Aorta (tissue), 5 donors: ENCODE measurements around the gene AIF1. TPM values are rescaled to one million over a fixed set of nuclear protein-coding genes. Genes with fewer than 3 reads are reported as not detected.

ENCODE experiments used
- ATAC-seq: fragments of 200-7000 bp; cut with Tn5 transposase; one replicate; pipeline ENCODE4 v1.9.1; 2022; ENCODE audit warnings: moderate library complexity; ENCODE audit not compliant: low FRiP score
- DNase-seq, 2 donors: peaks; one replicate each; pipeline ENCODE4 v3.0.0-alpha.2; 2020
- H3K27ac ChIP-seq, 2 donors: one replicate each; pipeline ENCODE4 v1.5.1; 2013; ENCODE audit warnings: low read length in 2 of 2, mild to moderate bottlenecking in 2 of 2, moderate library complexity in 2 of 2, control low read depth in 1 of 2, inconsistent platforms in 1 of 2, low read depth in 1 of 2
- H3K27me3 ChIP-seq, 2 donors: one replicate each; pipeline ENCODE4 v1.6.1; 2013; ENCODE audit warnings: control low read depth in 1 of 2, low read length in 1 of 2, mild to moderate bottlenecking in 1 of 2, moderate library complexity in 1 of 2; ENCODE audit not compliant: insufficient read depth in 2 of 2, control insufficient read depth in 1 of 2
- H3K36me3 ChIP-seq, 2 donors: one replicate each; pipeline ENCODE4 v1.6.1; 2013; ENCODE audit warnings: control low read depth in 1 of 2, low read length in 1 of 2, mild to moderate bottlenecking in 1 of 2; ENCODE audit not compliant: insufficient read depth in 2 of 2, control insufficient read depth in 1 of 2
- H3K4me1 ChIP-seq, 2 donors: one replicate each; pipeline ENCODE4 v1.6.1; 2013; ENCODE audit warnings: low read length in 2 of 2, control low read depth in 1 of 2, mild to moderate bottlenecking in 1 of 2, moderate library complexity in 1 of 2; ENCODE audit not compliant: insufficient read depth in 2 of 2, control insufficient read depth in 1 of 2
- H3K4me3 ChIP-seq, 2 donors: one replicate each; pipeline ENCODE4 v1.5.1; 2013; ENCODE audit warnings: low read length in 2 of 2, control low read depth in 1 of 2, mild to moderate bottlenecking in 1 of 2
- H3K9me3 ChIP-seq: one replicate; pipeline ENCODE4 v1.6.1; 2013; ENCODE audit warnings: mild to moderate bottlenecking, low read length; ENCODE audit not compliant: control insufficient read depth
- WGBS, 2 donors: extraction: QIAGEN DNeasy Blood & Tissue Kit; methylation state at CpG; one replicate each; pipeline ENCODE4 v1.1.7; 2013; 5-methylcytosine and 5-hydroxymethylcytosine counted together
- intact Hi-C, 2 donors: fragments of 100-400 bp; cut with DNase I; formaldehyde crosslinking; loops; one replicate each; pipeline versions ENCODE4 v1.14.2 to v1.15.0; 2022
- polyA plus RNA-seq, 2 donors: library from polyadenylated mRNA; stranded (reverse); fragments of 200-250 nt; gene quantifications; one replicate each; pipeline ENCODE4 v1.2.3, GENCODE V29; 2013
- total RNA-seq, 2 donors: library from RNA; stranded (reverse); fragmentation: NEBNext Ultra II Directional; extraction: Animal tissue kit (Norgen Biotek cat#: 25700); gene quantifications; one replicate each; pipeline ENCODE4 v1.2.1, GENCODE V29; 2021
- donor health status: healthy with polysubstance abuse.
- donor health status: Bipolar disorder and iron deficiency.
- donor health status: DM: no; HTN: no; CAD: no.
- donor health status: DM: no; HTN: no; CAD: no.
- donor health status: DM: yes; HTN: yes; CAD: no.

The AIF1 gene
- total and polyA plus RNA-seq, 4 donors: 32.6 to 166 (median 53.3) TPM

DNA sequence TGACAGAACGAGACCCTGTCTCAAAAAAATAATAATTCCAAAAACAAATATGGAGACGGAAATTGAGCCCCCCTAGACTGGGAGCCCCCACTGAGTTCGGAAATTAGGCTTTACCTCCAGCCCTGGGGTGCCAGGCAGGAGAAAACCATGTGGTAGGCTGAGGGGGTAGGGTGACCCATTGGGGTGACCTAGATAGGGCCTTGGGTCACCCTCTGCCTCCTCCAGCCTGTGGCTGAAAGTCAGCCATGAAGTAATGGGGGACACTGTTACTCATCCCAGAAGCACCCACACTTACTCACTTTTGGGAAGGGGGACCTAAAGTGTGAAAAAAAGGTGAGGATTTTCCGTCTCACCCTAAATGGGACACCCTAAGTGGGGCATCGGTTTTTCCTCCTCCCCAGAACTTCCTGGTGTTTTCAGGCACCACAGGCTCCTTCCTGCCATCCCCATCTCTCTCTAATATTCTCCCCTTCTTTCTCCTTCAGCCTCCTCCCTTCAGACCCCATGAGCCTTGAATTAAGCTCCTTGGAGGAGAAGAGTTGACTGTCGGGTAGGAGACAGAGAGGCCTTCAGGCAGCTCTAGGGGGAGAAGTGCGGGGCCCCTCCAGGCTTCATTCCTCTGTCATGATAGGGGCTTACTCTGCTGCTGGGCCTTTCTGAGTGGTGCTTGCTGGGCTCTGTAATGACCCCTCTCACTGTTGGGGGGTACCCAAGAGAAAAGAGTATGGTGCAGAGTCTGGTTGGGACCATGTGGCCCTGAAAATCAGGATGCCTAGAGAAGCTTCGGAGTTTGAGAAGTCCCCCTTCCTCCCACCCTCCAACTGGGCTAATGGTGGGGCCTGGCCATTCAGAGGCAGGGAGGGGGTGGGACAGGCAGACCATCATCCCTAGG is 35.2 kb upstream of the AIF1 start:
- ATAC-seq: no peak
- Histone ChIP-seq H3K36me3 (no peaks in the 10 kb centered on the region), H3K27ac (no peak overlapping the region), H3K4me1 (no peaks in the 10 kb centered on the region), H3K9me3 (no peaks in the 10 kb centered on the region), H3K27me3 (no peaks in the 10 kb centered on the region), H3K4me3 (no peak overlapping the region)
- WGBS, 2 donors: 95 to 97% methylated on average over 8 of the region's 8 CpGs
- intact Hi-C loops: loop anchor here (2.0 kb wide), 2 partner anchors 19 to 33 kb away; partner anchors contain the start of genes ATP6V1G2 (in 2 of the 2) and NFKBIL1 (in 2 of the 2)
- DNase-seq: no peak

DNA sequence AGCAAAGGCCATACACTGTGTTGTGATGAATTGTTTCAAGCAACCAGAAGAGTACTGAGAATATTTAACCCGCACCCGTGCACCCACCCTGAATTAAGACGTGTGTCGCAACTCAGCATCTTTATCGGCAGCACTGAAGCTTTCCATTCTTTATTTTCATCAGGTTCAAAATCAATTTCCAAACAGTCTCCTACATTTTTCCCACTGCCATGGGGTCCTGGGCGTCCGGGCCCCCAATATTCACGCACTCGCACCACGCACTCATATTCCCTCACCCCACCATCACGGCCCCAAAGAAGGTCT is 34.6 kb upstream of the AIF1 start:
- no peak for ATAC-seq
- Histone ChIP-seq H3K9me3 (no peaks in the 10 kb centered on the region), H3K4me3 (peak overlapping the region in 1 of 2 donors; percentile 32), H3K27ac (no peak overlapping the region), H3K36me3 (no peaks in the 10 kb centered on the region), H3K27me3 (no peaks in the 10 kb centered on the region), H3K4me1 (no peaks in the 10 kb centered on the region)
- no peak for DNase-seq
- WGBS, 2 donors: 39 to 40% methylated on average over 11 of the region's 11 CpGs
- intact Hi-C loops: loop anchor here (2.0 kb wide), 2 partner anchors 18 to 34 kb away; partner anchors contain the start of genes ATP6V1G2 (in 2 of the 2) and NFKBIL1 (in 2 of the 2)

DNA sequence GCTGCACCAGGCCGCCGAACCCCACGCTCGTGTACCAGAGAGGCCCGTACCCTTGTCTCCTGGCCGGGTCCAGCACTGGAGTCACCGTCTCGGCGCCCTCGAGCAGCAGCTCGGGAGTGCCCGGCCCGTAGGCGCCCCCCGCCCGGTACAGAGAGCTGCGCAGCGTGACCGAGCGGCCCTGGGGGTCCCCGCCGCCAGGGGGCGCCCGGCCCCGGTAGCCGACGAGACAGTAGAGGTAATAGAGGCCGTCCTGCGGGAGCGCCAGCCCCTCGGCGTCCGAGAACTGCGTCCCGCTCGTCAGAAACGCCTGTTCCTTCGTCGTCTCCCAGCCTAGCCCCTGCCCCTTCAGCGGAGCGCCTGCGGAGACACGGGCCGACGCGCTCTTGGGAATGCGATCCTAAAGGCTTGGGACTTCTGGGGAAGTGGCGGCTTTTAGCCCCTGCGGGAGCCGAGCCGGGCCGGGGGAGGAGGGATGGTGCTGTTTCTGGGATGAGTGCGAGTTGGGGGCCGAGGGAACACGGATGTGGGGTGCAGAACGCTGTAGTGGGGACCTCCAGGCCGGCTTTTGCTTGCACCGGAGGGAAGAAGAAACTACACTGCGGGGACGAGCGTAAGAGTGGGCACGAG is 34.1 kb upstream of the AIF1 start:
- ATAC-seq (peak; percentile 96), DNase-seq (peak; percentile 92 to 97)
- intact Hi-C loops: loop anchor here (2.0 kb wide), 2 partner anchors 18 to 34 kb away; partner anchors contain the start of genes ATP6V1G2 (in 2 of the 2) and NFKBIL1 (in 2 of the 2)
- no peaks in the 10 kb centered on the region for H3K4me1 ChIP-seq
- no peaks in the 10 kb centered on the region for H3K27me3 ChIP-seq
- WGBS, 2 donors: 1% methylated on average over 62 of the region's 62 CpGs
- H3K4me3 ChIP-seq: peak overlapping the region; percentile 20 to 32
- peak overlapping the region in 1 of 2 donors; percentile 7 for H3K27ac ChIP-seq
- no peaks in the 10 kb centered on the region for H3K36me3 ChIP-seq
- H3K9me3 ChIP-seq: no peaks in the 10 kb centered on the region

DNA sequence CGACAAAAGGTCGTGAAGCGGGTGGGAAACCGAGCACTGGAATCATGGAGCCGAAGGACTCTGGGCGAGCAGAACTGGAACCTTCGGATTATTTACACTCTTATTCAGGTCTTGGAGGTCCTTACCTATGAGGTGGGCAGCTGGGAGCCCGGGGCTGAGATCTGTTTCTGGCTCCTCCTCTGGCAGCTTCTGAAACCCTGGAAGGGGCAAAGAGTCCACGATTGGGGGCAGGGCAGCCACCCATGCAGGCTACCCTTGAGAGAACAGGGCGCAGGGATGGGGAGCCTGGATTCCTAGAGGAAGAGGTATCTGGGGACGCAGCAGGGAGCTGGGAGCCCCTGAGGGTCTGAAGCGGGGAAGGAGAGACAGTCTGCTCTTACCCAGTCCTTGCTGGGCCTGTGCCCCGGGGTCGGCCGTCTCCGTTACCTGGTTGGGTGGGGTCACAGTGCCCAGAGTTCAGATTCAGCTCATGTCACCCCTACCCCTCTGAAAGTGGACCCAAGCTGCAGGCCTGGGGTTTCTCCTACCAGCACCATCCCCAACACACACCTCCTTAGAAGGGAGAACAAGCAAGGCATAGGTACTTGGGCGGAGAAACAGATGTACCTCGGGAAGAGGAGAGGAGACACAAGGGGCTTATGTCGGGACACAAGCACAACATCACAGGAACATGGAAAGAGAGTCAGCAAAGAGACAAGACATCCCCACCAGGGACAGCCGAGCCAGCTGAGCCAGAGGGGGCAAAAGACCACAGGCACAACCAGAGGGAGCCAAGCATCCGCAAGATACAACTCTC is 33.4 kb upstream of the AIF1 start:
- no peaks in the 10 kb centered on the region for H3K36me3 ChIP-seq
- peak overlapping the region; percentile 20 to 32 for H3K4me3 ChIP-seq
- H3K27ac ChIP-seq: peak overlapping the region in 1 of 2 donors; percentile 7
- DNase-seq: peak in 1 of 2 donors; percentile 77
- no peaks in the 10 kb centered on the region for H3K27me3 ChIP-seq
- peak; percentile 4 for ATAC-seq
- H3K9me3 ChIP-seq: no peaks in the 10 kb centered on the region
- WGBS, 2 donors: 28% methylated on average over 21 of the region's 21 CpGs
- no peaks in the 10 kb centered on the region for H3K4me1 ChIP-seq
- intact Hi-C loops: loop anchor here (2.0 kb wide), 2 partner anchors 17 to 35 kb away; partner anchors contain the start of genes ATP6V1G2 (in 2 of the 2) and NFKBIL1 (in 2 of the 2)

DNA sequence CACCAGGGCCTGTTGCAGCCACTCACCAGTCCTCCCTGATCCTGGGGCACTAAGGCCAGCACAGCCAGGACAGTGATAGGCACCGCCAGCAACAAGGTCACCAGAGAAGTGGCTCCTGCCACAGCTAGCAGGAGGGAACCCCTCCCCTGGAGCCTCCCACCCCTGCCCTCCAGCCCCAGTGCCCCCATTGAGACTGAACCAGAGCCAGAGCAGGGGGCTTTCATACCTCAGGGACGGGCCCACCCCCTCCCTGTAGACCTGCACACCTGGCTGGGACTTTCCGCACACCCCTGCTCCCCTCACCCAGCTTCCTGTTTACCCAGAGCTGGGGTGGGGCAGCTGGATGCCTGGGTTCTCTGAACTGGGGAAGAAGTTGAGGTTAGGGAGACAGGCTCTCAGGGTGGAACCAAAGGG is 32.8 kb upstream of the AIF1 start, which contains the start of gene LTB:
Gene LTB, minus strand, starts transcription at position 195 of the 414 bp plus-strand sequence. Its CDS starts 7 bp downstream, at position 188.
- no peak for DNase-seq
- peak within 1 kb of the TSS; percentile 20 to 32 for H3K4me3 ChIP-seq
- no peaks in the 10 kb centered on the region for H3K36me3 ChIP-seq
- H3K27ac ChIP-seq: peak within 1 kb of the TSS in 1 of 2 donors; percentile 7
- no peaks in the 10 kb centered on the region for H3K4me1 ChIP-seq
- intact Hi-C loops: no loop called here
- H3K9me3 ChIP-seq: no peaks in the 10 kb centered on the region
- 81 to 86% methylated on average over 3 of the region's 3 CpGs for WGBS, 2 donors
- H3K27me3 ChIP-seq: no peaks in the 10 kb centered on the region
- no peak for ATAC-seq

DNA sequence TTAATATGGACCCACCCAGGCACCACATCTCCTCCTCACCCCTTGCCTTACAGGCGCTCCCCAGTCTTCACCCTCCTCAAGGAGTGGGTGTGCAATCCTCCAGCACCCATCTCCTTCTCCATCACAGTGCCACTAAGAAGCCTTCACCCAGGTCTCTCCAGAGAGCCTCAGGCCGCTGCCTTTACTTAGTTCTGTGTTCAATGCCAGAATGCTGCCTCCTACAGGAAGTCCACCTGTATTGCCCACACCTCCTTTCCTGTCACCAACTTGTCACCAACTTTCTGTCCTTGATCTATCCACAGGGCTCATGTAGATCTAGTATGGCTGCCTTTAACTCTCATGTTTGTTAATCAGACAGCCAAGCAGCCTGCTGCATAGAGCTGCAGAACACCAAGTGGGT is 29.5 kb upstream of the AIF1 start:
- no peak overlapping the region for H3K27ac ChIP-seq
- no peaks in the 10 kb centered on the region for H3K9me3 ChIP-seq
- WGBS, 2 donors: 64 to 69% methylated on average over 2 of the region's 2 CpGs
- intact Hi-C loops: no loop called here
- no peaks in the 10 kb centered on the region for H3K36me3 ChIP-seq
- no peaks in the 10 kb centered on the region for H3K4me1 ChIP-seq
- no peaks in the 10 kb centered on the region for H3K27me3 ChIP-seq
- no peak overlapping the region for H3K4me3 ChIP-seq
- DNase-seq: no peak
- ATAC-seq: no peak

DNA sequence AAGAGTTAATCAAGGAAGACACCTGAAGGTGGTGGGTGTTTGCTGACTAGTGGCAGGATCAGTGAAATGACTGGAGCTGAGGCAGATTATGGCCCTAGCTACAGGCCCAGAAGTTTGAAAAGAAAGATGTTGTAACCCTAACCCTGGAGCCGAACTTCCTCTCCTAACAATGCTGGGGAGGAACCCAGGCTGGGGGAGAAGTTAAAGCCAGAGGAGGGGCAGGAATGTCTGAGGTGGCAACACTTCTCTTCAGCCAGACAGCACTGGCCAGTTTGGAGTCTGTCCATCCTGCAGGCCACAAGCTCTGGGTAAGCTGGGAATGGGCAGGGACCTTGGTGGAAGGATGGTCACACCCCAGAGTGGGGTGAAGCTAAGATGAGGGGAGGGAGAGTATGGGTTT is 29.0 kb upstream of the AIF1 start, which contains the start of gene LST1:
Gene LST1, plus strand, starts transcription at position 270 of the 400 bp plus-strand sequence. CDS start 1,023 bp downstream, outside the sequence.
- H3K36me3 ChIP-seq: no peaks in the 10 kb centered on the region
- no peaks in the 10 kb centered on the region for H3K4me1 ChIP-seq
- WGBS, 2 donors: 67 to 76% methylated on average over 1 of the region's 1 CpG
- ATAC-seq (no peak), DNase-seq (no peak)
- no peaks in the 10 kb centered on the region for H3K9me3 ChIP-seq
- intact Hi-C loops: no loop called here
- no peaks in the 10 kb centered on the region for H3K27me3 ChIP-seq
- H3K27ac ChIP-seq: no peak within 1 kb of the TSS
- no peak within 1 kb of the TSS for H3K4me3 ChIP-seq

DNA sequence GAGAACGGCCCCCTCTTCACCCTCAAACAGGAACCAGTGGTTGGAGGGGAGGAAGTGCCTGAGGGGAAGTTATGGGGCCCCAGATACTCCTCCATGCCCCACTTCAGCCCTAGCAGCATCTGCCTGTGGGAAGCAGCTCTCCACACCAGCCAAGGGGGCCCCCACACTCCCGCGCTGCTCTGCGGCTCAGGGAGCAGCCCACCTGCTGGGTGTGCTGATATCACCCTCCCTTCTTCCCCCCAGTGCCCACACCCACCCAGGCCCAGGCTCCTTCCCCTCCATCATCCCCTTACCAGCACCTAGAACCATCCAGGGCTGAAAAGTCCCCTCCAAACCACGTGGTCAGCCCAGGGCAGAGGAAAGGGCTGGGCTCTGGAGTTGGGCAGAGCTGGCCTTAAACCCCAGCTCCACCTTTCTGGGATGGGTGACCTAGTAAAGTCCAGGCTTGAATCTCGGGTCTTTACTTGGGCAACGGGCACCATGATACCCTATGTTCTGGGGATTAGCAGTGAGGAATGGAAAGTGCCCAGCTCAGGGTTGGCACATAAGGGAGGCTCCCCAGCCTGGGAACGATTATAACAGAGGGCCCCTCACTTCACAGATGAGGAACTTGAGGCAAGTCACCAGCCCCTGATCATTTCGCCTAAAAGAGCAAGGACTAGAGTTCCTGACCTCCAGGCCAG is 28.3 kb upstream of the AIF1 start:
- Histone ChIP-seq H3K27me3 (no peaks in the 10 kb centered on the region), H3K9me3 (no peaks in the 10 kb centered on the region), H3K4me1 (no peaks in the 10 kb centered on the region), H3K4me3 (no peak overlapping the region), H3K36me3 (no peaks in the 10 kb centered on the region), H3K27ac (no peak overlapping the region)
- 58 to 67% methylated on average over 9 of the region's 9 CpGs for WGBS, 2 donors
- peak; percentile 65 for ATAC-seq
- no peak for DNase-seq
- intact Hi-C loops: no loop called here
